ENCODE data around the gene SS18L1. TPM values are rescaled to one million over a fixed set of nuclear protein-coding genes. Genes with fewer than 3 reads are reported as not detected.

Gene SS18L1
- total and polyA plus RNA-seq, 7 donors = 4.9 to 11.7 (median 9.5) TPM

- peaks cover 0 to 51% (median 7%) of the 10 kb centered on the region in 4 donors for H3K36me3 ChIP-seq
- H3K4me1 ChIP-seq = peaks cover 0 to 12% (median 6%) of the 10 kb centered on the region in 4 donors
- intact Hi-C loops (cut with DNase I) = no loop called here
- no peaks in the 10 kb centered on the region for H3K27me3 ChIP-seq
- 95% methylated on average over 19 of the region's 19 CpGs for WGBS, 2 donors
- TF ChIP-seq EP300 (IDR thresholded peaks at IDR 0.05) (no peak), POLR2AphosphoS5 (IDR thresholded peaks at IDR 0.05) (no peak), POLR2A (IDR thresholded peaks at IDR 0.05) (no peak)
- TF ChIP-seq, protein P1, sequence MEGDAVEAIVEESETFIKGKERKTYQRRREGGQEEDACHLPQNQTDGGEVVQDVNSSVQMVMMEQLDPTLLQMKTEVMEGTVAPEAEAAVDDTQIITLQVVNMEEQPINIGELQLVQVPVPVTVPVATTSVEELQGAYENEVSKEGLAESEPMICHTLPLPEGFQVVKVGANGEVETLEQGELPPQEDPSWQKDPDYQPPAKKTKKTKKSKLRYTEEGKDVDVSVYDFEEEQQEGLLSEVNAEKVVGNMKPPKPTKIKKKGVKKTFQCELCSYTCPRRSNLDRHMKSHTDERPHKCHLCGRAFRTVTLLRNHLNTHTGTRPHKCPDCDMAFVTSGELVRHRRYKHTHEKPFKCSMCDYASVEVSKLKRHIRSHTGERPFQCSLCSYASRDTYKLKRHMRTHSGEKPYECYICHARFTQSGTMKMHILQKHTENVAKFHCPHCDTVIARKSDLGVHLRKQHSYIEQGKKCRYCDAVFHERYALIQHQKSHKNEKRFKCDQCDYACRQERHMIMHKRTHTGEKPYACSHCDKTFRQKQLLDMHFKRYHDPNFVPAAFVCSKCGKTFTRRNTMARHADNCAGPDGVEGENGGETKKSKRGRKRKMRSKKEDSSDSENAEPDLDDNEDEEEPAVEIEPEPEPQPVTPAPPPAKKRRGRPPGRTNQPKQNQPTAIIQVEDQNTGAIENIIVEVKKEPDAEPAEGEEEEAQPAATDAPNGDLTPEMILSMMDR (IDR thresholded peaks at IDR 0.05) = no peak
- H3K4me3 ChIP-seq = no peak overlapping the region
- H3K9me3 ChIP-seq = no peaks in the 10 kb centered on the region
- DNase-seq = no peak
- H3K27ac ChIP-seq = no peak overlapping the region
These were observed 35.0 kb downstream of the SS18L1 start for GRCh38 chr20:62178316-62179161.

GRCh38 chr20:62179162-62179504 lies 35.6 kb downstream of the SS18L1 start:
- no peaks in the 10 kb centered on the region for H3K9me3 ChIP-seq
- peaks cover 0 to 18% (median 12%) of the 10 kb centered on the region in 4 donors for H3K4me1 ChIP-seq
- no peak overlapping the region for H3K4me3 ChIP-seq
- no peak overlapping the region for H3K27ac ChIP-seq
- no peaks in the 10 kb centered on the region for H3K27me3 ChIP-seq
- TF ChIP-seq POLR2AphosphoS5 (IDR thresholded peaks at IDR 0.05) = no peak
- TF ChIP-seq, protein P1 (IDR thresholded peaks at IDR 0.05) = no peak
- no peak for TF ChIP-seq EP300 (IDR thresholded peaks at IDR 0.05)
- TF ChIP-seq POLR2A (IDR thresholded peaks at IDR 0.05) = no peak
- intact Hi-C loops (cut with DNase I) = no loop called here
- peaks cover 0 to 45% (median 7%) of the 10 kb centered on the region in 4 donors for H3K36me3 ChIP-seq
- no peak for DNase-seq
- whole genome bisulfite sequencing, 2 donors = 98% methylated on average over 14 of the region's 14 CpGs

DNA sequence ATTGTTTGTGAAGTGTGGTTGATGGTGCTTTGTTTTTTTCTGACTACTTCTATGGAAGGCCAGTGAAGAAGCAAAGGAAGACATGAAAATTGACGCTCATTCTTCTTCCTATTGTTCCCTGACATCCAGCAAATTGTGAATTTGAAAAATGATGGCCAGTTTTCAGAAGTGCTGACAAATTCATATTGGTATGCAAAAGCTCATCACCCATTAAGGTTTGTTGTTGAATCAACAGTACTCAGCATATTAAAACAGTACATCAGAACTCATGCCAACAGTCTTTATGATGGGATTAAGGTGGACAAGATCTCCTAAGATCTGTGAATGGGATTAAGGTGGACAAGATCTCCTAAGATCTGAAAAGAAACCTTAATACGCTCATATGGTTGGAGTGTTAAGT lies 38.2 kb downstream of the SS18L1 start:
- Histone ChIP-seq H3K4me1 (peaks cover 0 to 25% (median 19%) of the 10 kb centered on the region in 4 donors), H3K4me3 (peak overlapping the region in 3 of 4 donors; percentile 61 to 92 (median 81)), H3K36me3 (peaks cover 0 to 20% (median 3%) of the 10 kb centered on the region in 4 donors), H3K9me3 (no peaks in the 10 kb centered on the region), H3K27ac (peak overlapping the region; percentile 91 to 96 (median 94)), H3K27me3 (no peaks in the 10 kb centered on the region)
- WGBS, 2 donors = 90 to 93% methylated on average over 2 of the region's 2 CpGs
- TF ChIP-seq, protein P1 (IDR thresholded peaks at IDR 0.05) = no peak
- no peak for TF ChIP-seq POLR2AphosphoS5 (IDR thresholded peaks at IDR 0.05)
- TF ChIP-seq EP300 (IDR thresholded peaks at IDR 0.05) = no peak
- TF ChIP-seq POLR2A (IDR thresholded peaks at IDR 0.05) = no peak
- intact Hi-C loops (cut with DNase I) = loop anchor here (1.0 to 5.0 kb wide), 3 partner anchors 39 to 115 kb away; partner anchors contain the start of genes LSM14B, PSMA7, SS18L1 and TAF4
- no peak for DNase-seq

GRCh38 chr20:62182469-62183425 lies 39.2 kb downstream of the SS18L1 start, which contains the start of gene MTG2:
Gene MTG2 (plus strand): TSS chr20:62183028. CDS start chr20:62193421, 10,393 bp downstream.
- DNase-seq = peak; percentile 97
- intact Hi-C loops (cut with DNase I) = loop anchor here (1.0 to 5.0 kb wide), 4 partner anchors 39 to 115 kb away; partner anchors contain the start of genes LSM14B, OSBPL2, PSMA7 and SS18L1
- peaks cover 0 to 25% (median 19%) of the 10 kb centered on the region in 4 donors for H3K4me1 ChIP-seq
- peak within 1 kb of the TSS; percentile 91 to 96 (median 94) for H3K27ac ChIP-seq
- H3K4me3 ChIP-seq = peak within 1 kb of the TSS; percentile 61 to 92 (median 84)
- H3K36me3 ChIP-seq = peaks cover 0 to 14% (median 3%) of the 10 kb centered on the region in 4 donors
- no peaks in the 10 kb centered on the region for H3K27me3 ChIP-seq
- TF ChIP-seq EP300 (IDR thresholded peaks at IDR 0.05) (peak in 1 of 4 donors; percentile 51), POLR2A (IDR thresholded peaks at IDR 0.05) (peak; percentile 83 to 87), POLR2AphosphoS5 (IDR thresholded peaks at IDR 0.05) (peak; percentile 92 to 97 (median 96))
- TF ChIP-seq, protein P1 (IDR thresholded peaks at IDR 0.05) = no peak
- no peaks in the 10 kb centered on the region for H3K9me3 ChIP-seq
- WGBS, 2 donors = 0% methylated on average over 96 of the region's 96 CpGs
